AG08396 (cell line): ENCODE measurements around the gene LIMS2.
A peak's percentile ranks its signal among the peaks of the same experiment; 100 is the strongest.

ENCODE experiments used
- DNase-seq: peaks from one replicate; pipeline ENCODE4 v3.0.0; 2012; ENCODE audit warnings: low spot score, mixed read lengths

LIMS2 gene

DNA sequence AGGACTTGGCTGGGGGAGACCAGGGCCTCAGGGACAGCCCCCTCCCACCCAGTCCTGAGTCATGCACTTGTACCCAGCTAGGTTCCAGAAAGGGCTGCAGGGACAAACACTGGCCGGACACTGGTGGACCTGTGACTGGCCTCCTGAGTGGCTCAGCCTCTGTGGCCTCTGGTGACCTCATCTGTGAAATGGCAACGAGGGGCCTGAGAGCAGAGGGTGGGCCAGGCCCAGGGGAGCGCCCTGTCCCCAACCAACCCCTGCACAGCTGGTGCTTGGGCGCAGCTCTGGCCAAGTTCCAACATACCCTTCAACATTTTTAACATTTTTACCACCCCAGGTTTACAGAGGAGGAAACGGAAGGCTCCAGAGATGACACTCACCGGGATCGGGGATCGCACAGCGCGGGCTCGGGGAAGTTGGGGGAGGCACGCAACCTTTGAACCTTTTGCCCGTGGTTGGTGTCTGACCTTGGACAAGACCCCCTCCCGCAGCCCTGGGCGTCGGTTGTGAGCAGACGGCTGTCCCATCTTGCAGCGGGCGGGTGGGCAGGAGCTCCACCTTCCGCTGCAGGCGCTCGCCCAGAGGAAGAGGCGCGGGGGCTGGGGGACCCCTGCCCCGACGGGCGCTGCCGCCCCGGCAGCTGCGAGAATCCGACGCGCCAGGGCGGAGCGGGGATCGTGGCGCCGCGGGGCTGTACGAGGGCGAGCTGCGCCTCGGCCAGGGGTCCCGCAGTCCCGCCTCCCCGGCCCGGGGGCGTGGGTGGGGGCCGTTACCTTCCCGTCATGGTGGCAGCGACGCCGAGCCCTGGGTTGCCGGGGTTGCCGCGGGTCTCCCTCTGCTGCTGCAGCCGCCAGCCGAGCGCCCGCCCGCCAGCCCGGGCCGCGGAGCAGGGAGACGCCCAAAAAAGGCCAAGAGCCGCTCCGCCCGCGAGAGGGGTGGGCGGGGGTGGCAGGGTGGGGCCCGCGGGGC lies 805 bp downstream of the LIMS2 start:
- peak; percentile 85 for DNase-seq

DNA sequence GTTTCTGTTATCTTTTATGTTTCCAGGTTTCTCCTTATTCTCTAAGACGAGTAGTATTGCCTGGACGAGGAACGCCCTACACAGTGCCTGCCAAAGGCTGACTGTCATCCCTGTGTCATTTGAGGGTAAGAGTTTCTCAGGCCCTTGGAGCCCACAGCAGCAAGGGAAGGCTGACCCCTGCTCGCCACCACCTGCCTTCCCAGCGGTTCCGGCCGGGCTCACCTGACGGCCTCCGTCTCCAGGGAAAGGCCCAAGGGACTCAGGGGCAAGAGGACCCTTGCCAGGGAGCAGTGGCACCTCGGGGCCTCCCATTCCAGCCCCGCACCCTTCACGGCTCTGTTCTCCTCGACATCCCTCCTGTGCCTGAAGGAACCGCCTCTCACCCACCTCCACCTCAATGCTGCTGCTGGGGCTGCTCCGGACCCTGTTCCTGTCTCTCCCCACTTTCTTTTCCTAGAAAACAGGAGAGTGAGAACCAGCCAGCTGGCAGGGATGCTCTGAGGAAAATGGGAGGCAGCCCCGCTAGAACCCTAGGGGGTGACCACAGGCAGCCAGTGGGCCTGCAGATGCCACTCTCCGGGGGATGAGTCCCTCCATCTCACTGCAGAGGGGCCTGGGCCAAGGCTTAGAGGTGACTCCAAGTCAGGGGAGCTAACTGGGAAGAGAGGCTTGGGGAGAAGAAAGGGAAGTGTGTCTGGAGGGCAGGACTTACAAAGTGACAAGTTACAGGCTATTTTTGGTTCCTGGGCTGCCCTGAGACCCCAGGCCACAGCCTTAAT lies 1.9 kb downstream of the LIMS2 start:
- no peak for DNase-seq

DNA sequence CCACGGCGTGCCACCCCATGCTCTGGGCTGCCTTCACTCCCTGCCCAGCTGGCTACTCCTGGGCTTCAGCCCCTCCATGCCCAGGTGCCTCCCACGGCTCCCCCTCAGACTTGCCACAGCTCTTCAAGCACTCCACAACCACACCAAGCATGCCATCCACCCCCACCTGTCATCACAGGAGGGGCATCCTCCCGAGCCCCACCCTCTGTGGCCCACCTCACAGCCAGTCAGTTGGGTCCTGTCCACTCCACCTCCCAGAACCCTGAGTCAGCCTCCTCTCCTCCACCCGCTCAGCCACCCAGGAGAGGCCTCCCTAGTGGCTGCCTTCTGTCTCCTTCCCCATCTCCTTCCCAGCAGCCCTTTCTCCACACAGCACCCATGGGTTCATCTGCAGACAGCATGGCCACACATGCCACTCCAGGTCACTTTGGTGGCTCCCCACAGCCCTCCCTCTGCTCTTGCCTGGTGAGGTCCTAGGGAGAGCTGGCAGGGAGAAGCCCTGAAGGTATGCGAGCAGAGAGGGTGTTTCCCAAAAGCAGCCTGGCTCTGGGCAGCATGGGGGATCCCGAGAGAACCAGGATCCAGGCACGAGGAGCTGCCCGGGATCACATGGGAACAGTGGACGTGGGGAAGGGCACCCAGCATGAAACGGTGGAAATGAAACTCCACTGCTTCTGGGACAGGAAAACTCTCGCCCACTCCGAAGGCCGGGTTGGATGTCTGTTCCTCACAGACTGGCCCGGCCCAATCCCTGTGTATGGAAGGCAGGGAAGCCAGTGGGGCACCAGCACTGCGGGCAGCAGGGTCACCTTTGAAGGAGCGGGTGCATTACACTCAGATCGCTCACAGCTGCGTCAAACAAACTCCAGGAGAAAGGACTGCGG lies 2.7 kb downstream of the LIMS2 start:
- DNase-seq: no peak

DNA sequence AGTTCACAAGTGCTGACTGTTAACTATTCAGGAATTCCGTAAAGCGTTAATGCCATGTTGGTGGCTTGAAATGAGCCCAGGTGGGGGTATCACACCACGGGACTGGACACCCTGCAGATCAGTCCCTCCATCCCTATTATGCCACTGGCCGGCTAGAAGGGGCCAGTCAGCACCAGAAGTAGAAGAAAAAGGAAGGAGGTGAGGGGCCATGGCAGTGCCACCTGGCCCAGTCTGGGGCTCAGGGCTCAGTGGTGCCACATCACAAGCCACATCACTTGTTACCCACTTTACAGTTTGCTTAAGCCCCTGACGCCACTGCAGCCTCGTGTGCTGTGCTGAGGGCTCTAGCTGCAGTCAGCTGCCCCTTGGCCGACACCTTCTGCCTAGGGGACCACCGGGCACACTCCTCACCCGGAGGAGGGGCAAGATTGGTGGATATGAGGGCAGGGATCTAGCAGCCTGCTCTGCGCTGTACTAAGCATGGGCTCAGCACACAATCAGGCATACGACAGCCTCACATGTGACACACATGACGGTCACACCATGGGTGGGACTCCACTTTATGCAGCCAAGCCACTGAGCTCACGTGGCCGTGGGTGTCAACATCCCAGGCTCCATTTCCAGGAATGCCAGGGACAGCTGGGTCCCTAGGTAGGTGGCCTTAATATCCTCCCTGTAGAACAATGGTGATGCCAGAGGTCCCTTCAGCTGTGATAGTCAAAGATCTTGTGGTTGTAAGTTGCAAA lies 3.6 kb downstream of the LIMS2 start:
- DNase-seq: no peak

DNA sequence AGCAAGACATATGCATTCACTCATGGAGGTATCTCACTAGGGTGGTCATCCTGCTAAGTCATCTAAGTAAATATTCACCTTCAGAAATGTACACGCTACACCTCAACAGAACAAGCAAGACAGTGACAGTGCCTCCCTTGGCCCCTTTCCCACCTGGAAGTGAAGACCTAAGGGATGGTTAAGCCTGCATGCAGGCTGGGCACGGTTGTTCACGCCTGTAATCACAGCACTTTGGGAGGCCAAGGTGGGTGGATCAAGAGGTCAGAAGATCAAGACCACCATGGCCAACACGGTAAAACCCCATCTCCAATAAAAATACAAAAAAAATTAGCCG lies 4.4 kb downstream of the LIMS2 start:
- DNase-seq: no peak

DNA sequence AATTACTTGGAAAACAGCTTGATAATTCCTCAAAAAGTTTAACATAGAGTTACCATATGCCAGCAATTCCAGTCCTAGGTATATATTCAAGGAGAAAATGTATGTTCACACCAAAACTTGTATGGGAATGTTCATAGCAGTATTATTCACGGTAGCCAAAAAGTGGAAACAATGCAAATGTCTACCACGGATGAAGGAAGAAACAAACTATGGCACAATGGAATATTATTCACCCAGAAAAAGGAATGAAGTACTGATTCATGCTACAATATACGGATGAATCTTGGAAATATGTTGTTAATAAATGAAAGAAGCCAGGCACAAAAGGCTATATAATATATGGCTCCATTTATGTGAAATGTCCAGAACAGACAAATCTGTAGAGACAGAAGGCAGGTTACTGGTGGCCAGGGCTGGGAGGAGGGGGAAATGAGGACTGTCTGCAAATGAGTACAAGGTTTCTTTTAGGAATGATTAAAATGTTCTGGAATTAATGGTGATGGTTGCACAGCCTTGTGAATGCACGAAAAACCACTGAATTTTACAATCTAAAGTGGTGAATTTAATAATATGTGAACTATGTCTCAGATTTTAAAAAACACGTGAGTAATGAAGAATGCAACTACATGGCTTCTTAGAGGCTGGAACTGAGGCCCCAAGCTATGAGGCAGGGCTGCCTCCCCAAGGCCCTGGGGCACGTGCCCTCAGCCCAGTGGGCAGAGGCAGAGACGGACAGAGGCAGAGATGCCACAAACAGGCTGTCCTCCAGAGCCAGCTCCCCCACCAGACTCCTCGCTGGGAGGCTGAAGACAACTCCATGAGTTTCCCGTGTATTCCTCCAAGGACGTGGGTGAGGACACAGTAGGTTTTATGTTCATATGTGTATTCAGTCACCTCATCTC lies 5.0 kb downstream of the LIMS2 start:
- DNase-seq: no peak

DNA sequence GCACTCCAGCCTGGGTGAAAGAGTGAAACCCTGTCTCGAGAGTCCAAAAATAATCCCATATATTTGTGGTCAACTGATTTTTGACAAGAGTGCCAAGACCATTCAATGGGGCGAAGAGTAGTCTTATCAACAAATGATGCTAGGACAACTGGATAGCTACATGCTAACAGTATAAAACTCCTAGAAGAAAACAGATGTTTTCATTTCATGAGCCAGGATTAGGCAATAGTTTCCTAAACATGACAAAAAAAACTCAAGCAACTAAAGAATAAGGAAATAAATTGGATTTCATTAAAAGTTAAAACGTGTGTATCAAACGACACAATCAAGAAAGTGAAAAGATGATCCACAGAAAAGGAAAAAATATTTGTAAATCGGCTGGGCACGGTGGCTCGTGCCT lies 6.3 kb downstream of the LIMS2 start:
- no peak for DNase-seq

DNA sequence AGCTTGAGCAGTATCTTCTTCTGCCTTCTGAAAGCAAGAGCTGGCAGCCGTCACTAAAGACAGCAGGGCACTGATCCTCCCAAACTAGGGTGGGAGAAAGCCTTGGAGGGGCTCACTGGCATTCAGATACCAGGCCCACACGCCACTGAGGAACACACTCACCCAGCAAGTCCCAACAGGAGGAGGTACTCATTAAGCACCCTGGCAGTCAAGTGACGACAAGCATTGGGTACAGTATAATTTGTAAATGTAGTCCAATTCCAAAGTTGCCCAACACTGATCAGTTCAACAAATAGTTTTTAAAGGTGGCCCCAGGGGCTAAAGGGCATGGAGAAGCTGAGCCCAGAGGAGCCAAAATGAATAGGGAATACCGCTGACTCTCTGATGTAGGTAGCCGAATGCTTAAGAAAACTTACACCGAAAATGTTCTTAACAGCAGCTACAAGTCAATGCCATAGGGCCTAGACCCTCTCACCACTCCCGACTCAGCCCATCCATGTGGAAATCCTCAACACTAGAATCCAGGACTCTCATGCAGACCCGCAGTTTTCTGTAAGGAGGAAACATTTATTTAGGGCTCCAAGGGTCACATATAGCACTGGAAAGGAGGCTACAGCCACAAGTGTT lies 9.9 kb downstream of the LIMS2 start:
- DNase-seq: no peak

DNA sequence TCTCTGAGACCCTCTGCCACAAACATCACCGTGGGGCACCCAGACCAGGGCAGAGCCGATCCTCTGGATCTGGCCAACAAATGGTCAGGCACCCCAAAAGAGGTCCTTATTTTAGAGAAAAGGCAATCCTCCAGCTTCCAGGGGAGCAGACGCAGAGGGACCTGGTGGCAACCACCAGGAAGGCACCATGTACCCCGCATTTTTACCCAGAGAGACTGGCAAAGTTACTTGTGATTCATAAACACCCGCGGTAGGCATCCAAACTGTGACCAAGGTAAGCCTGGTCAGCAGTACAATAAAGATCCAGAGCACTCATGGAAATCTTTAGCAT lies 10.5 kb downstream of the LIMS2 start:
- no peak for DNase-seq

DNA sequence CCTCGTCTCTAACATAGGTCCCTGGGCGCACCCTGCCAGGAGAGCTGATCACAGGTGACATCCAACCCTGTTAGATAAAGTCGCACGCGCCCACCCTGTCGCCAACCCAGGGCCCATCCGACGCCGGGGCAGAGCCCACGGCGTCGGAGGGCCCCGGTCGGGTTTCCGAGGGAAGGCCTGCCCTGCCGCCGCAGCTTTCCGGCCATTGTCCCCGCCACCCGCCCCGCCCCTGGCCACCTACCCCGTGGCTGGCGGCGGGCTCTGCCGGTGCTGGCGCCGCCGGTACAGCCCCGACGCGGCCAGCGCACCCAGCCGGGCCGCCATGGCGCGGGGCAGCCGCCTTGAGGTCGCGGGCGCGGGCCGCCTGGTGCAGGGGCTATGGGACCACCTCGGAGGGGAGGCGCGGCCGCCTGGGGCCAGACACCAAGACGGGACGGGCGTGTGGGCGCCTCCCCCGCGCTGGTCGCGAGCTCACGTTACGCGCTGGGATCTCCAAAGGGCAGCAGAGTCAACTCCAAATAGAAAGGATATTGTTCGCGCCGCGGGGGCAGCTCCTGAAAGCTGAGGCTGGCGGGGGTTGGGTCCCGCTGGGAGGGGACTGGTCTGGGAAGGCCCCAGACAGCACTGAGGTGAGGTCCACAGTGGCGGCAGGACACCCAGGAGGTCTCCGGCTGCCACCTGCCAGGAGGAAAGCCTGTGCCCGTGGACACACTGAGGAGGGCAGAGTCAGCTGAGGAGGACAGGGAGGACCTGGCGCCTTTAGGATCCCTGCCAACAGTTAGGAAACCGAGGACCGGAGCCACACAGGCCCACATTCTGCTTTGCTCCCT lies 11.1 kb downstream of the LIMS2 start:
- no peak for DNase-seq

DNA sequence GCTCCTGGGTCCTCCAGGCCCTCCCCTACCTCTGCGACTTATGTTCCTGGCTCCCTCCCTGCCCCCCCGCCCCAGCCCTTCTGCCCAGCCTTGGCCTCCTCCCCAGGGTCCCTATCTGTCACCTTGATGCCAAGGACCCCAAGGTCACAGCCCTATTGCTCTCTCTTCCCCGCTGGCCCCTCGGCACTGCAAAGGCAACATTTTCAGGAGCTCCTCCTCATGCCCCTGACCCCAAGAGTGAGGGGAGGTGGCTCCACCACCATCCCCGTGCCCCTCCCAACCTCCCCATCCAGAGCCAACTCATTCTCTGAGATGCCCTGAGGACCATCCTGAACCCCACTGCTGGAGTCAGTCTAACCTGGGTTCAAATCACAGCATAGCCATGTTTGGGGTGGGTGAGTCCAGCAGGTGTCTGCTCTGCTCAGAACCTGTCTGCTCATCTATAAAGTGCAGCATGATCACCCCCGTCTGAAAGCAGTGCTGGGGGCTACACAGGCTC lies 11.7 kb downstream of the LIMS2 start:
- DNase-seq: no peak

DNA sequence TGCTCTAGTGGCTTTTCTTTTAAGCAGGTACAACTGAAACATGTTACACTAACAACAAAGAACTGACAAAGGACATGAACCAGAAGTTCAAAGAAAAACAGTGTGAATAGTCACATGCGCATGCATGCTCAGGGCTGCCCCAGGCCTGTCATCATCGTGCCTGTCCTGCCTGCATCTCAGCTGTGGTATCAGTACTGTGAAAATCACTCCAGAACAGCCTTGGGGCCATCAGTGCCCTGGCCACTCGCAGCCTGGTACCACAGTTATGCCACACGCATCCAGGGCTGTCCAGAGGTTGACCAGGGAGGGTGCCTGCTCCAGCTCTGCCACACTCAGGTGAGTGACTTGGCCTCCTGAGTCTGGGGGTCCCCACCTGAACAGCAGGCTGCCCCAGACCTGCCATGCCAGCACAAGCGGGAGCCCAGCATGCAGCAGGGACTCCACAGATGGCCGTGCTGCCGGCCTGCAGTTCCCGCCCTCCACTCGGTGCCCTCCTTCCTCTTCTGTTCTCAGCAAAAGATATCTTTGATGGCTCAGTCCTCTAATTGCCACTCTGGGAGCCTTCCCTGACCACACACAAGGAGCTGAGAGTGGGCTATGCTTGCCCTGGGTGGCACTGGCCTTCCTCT lies 12.3 kb downstream of the LIMS2 start:
- no peak for DNase-seq

DNA sequence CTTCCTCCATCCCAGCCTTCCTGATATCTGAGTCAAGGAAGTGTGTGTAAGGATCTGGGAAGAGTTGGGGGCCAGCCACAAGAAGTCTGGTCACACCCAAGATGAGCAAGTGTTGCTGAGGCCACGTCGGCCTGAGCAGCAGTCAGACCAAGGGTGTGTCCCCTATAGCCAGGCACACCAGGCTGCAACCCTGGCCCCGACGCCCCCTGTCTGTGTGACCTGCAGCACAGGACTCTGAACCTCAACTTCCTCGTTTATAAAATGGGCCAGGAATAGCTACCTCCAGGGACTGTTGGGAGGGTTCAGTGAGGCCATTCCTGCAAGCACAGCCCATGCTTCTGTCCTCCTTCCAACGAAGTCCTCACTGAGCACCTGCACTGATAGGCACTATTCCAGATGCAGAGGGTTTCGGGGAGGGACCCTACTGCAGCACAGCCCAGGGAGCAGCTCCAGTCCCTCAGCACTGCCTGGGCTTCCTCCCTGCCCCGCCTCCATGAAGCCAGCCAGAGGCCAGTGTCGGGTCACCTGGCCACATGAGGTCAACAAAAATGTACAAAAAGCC lies 13.3 kb downstream of the LIMS2 start:
- DNase-seq: no peak

DNA sequence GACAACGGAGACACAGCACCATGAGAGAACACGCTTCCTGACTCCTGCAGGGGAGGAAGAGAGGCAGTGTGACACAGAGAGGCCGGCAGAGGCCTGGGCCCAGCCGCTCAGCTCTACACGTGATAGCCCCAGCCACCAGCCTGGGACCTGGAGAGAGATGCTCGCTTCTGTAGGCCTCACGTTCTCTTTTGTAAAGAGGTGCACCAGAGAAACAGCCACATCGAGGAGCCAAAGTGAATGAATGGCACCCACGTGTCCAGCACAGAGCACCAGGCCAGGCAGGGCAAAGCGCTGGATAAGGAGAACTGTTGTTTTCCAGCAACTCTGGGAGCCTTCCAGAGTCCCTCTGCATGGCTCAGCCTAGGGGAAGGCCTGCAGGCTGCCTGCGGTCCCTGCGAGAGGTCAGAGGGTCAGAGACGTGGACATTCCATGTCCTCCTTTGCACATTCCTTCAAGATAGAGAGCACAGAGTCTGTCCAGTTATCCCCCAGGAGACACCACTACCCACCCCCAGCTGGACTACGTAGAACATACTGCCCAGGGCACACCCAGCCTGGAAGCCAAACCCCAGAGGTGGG lies 14.2 kb downstream of the LIMS2 start:
- no peak for DNase-seq

DNA sequence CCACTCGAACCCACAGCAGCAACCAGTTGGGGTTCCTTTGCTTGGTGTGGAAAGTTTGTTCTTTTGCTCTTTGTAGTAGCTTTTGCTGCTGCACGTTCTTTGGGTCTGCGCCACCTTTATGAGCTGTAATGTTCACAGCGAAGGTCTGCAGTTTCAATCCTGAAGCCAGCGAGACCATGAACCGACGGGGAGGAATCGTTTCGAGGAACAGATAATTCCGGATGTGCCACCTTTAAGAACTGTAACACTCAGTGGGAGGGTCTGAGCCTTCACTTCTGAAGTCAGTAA lies 15.1 kb downstream of the LIMS2 start:
- no peak for DNase-seq

DNA sequence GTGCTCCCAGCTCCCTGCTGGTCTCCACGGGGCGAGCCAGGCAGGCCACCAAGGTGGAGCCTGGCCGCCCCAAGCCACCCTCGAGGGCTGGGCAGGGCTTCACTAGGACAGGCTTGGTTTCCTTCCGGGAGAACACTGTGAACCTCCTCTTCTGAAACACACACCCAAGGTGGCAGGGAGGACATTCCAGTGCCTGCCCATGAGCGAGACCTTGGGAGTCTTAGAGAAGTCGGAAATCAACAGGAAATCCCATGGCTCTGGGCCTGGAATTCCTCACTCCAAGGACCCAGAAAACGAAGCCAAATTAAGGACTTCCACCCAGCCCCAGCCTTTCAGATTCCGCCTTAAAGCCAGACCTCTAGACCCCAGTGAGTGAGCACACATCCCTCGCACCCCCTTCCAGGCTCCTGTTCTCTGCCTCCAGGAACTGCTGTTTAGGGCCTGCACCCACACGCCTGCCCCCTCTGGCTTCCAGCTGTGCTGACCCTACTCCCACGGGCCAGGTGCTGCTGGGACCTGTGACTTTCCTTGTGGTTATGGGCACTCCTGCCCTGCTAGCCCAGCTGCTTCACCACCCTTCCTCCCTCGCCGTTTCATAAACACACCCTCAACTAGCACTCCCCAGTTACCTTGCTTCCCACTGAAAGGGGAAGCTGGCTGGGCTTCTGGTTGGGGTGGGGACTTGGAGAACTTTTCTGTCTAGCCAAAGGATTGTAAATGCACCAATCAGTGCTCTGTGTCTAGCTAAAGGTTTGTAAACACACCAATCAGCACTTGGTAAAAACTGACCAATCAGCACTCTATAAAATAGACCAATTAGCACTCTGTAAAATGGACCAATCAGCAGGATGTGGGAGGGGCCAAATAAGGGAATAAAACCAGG lies 15.7 kb downstream of the LIMS2 start:
- no peak for DNase-seq
